Upper lobe of left lung (tissue), 6 donors: ENCODE data around the gene OSBPL10. TPM values are rescaled to one million over a fixed set of nuclear protein-coding genes. Genes with fewer than 3 reads are reported as not detected.

ENCODE experiments used
- ATAC-seq, 2 donors: fragments of 200-7000 bp; cut with Tn5 transposase; one replicate each; pipeline ENCODE4 v1.9.1; 2022; ENCODE audit warnings: mild to moderate bottlenecking in 2 of 2, moderate library complexity in 2 of 2; ENCODE audit not compliant: low FRiP score in 2 of 2
- DNase-seq, 2 donors: peaks; one replicate each; pipeline ENCODE4 v3.0.0-alpha.2; 2019 to 2020
- H3K27ac ChIP-seq, 4 donors: fragments of 200-600 bp; sonication (generic); one replicate each; pipeline ENCODE4 v1.5.1; 2016 to 2019
- H3K27me3 ChIP-seq, 4 donors: fragments of 200-600 bp; sonication (generic); one replicate each; pipeline ENCODE4 v1.5.1; 2017 to 2019
- H3K36me3 ChIP-seq, 4 donors: fragments of 200-600 bp; sonication (generic); one replicate each; pipeline ENCODE4 v1.5.1; 2016 to 2019
- H3K4me1 ChIP-seq, 4 donors: fragments of 200-600 bp; sonication (generic); one replicate each; pipeline ENCODE4 v1.5.1; 2018 to 2019
- H3K4me3 ChIP-seq, 4 donors: fragments of 200-600 bp; sonication (generic); one replicate each; pipeline ENCODE4 v1.5.1; 2017 to 2019; ENCODE audit warnings: mild to moderate bottlenecking in 2 of 4, moderate library complexity in 1 of 4
- H3K9me3 ChIP-seq, 4 donors: fragments of 200-600 bp; sonication (generic); one replicate each; pipeline ENCODE4 v1.5.1; 2018 to 2019
- EP300 ChIP-seq, 4 donors: sonication (generic); formaldehyde crosslinking; IDR thresholded peaks; one replicate each; pipeline ENCODE4 v1.5.1; 2017; ENCODE audit warnings: antibody characterized with exemption in 4 of 4, control low read depth in 2 of 4
- POLR2A ChIP-seq, 4 donors: fragments of 450-650 bp; IDR thresholded peaks; one replicate each; pipeline ENCODE4 v1.5.1; 2016 to 2017; ENCODE audit warnings: antibody characterized with exemption in 4 of 4, mild to moderate bottlenecking in 2 of 4
- POLR2AphosphoS5 ChIP-seq, 2 donors: sonication (generic); formaldehyde crosslinking; IDR thresholded peaks; one replicate each; pipeline ENCODE4 v1.5.1; 2017; ENCODE audit warnings: antibody characterized with exemption in 2 of 2
- WGBS, 2 donors: methylation state at CpG; one replicate each; pipeline ENCODE4 v1.1.5; 2017 to 2018; 5-methylcytosine and 5-hydroxymethylcytosine counted together
- total RNA-seq, 6 donors: library from RNA; depleted of rRNA in 4 of 6; stranded (reverse); fragments of >200 nt in 4 of 6; gene quantifications; one replicate each; pipeline versions ENCODE4 v1.1.0 to v1.2.1, GENCODE V29; 2016 to 2021
- TF ChIP-seq, protein P1 (sequence below), 6 experiments: fragments of 450-650 bp in 4 of 6; fragments of 200-600 bp in 2 of 6; sonication (generic) in 2 of 6; IDR thresholded peaks; one replicate each; pipeline ENCODE4 v1.5.1; 2016 to 2019; ENCODE audit warnings: antibody characterized with exemption in 6 of 6
- donor health status: DM: no; HTN: no; CAD: no; lungs with moderate emphysema.
- donor health status: DM: no; HTN: yes; CAD: no; lungs with severe emphysema.

OSBPL10 gene
- total RNA-seq, 6 donors from 2014 or later: 13.6 to 73.9 (median 24.4) TPM

DNA sequence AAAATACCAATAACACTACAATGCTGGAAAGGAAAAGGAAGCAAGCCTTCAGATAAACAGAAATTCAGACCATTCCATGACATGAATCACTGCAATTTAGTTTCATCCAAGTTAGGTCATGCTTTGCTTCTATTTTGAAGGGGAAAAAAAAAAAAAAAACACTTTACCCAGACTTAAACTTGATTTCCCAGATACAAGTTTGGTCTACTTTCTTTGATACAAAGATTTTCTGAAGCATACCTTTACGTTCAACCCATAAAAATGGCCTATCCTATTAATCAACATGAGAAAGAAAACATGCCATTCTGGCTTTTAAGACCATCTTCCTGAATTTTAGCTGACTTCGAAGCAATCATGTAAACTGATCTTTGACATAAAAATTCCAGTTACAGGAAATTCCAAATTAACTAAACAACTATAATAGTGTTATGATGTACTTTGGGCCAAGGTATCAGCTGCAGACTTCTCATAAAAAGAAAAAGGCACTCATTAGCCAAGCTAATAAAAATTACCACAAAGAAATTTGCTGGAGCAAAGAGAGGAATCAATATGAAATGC, 12.6 kb downstream of the OSBPL10 start:
- Histone ChIP-seq H3K4me1 (peaks cover 0 to 9% (median 4%) of the 10 kb centered on the region in 4 donors), H3K4me3 (no peak overlapping the region)
- 56 to 60% methylated on average over 2 of the region's 2 CpGs for WGBS, 2 donors

DNA sequence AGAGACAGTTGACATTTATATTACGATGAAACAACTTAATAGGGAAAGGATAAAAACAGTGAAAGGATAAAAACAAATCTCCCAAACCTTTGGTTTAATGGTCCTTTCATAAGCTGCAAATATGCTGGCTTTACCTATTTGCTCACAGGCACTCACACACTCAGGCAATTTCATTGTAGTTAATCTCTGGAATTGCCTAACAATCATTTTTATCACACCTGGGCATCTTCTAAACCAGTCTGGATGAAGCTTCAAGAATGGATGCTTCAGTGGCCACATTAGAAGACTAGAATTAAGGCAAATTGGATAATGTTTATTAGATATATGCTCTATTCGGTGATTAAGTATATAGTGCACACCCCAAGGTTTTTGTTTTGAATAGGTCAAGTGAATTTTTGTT, 13.5 kb downstream of the OSBPL10 start:
- no peak for DNase-seq
- Histone ChIP-seq H3K4me3 (no peak overlapping the region), H3K27me3 (no peaks in the 10 kb centered on the region), H3K27ac (peak overlapping the region in 1 of 4 donors; percentile 6), H3K9me3 (no peaks in the 10 kb centered on the region), H3K36me3 (no peaks in the 10 kb centered on the region), H3K4me1 (peaks cover 0 to 9% (median 4%) of the 10 kb centered on the region in 4 donors)
- WGBS, 2 donors: 83 to 91% methylated on average over 2 of the region's 2 CpGs
- TF ChIP-seq POLR2A (IDR thresholded peaks at IDR 0.05): no peak
- TF ChIP-seq, protein P1, sequence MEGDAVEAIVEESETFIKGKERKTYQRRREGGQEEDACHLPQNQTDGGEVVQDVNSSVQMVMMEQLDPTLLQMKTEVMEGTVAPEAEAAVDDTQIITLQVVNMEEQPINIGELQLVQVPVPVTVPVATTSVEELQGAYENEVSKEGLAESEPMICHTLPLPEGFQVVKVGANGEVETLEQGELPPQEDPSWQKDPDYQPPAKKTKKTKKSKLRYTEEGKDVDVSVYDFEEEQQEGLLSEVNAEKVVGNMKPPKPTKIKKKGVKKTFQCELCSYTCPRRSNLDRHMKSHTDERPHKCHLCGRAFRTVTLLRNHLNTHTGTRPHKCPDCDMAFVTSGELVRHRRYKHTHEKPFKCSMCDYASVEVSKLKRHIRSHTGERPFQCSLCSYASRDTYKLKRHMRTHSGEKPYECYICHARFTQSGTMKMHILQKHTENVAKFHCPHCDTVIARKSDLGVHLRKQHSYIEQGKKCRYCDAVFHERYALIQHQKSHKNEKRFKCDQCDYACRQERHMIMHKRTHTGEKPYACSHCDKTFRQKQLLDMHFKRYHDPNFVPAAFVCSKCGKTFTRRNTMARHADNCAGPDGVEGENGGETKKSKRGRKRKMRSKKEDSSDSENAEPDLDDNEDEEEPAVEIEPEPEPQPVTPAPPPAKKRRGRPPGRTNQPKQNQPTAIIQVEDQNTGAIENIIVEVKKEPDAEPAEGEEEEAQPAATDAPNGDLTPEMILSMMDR (IDR thresholded peaks at IDR 0.05): no peak
- no peak for TF ChIP-seq POLR2AphosphoS5 (IDR thresholded peaks at IDR 0.05)
- no peak for TF ChIP-seq EP300 (IDR thresholded peaks at IDR 0.05)
- no peak for ATAC-seq

More for the DNA sequence above, 12.6 kb downstream of the OSBPL10 start:
- H3K9me3 ChIP-seq: no peaks in the 10 kb centered on the region
- TF ChIP-seq, protein P1 (IDR thresholded peaks at IDR 0.05): no peak
- TF ChIP-seq POLR2AphosphoS5 (IDR thresholded peaks at IDR 0.05): no peak
- no peak for TF ChIP-seq EP300 (IDR thresholded peaks at IDR 0.05)
- TF ChIP-seq POLR2A (IDR thresholded peaks at IDR 0.05): no peak
- no peaks in the 10 kb centered on the region for H3K36me3 ChIP-seq
- peak overlapping the region in 2 of 4 donors; percentile 33 to 42 for H3K27ac ChIP-seq
- ATAC-seq: peak in 1 of 2 donors; percentile 70
- no peak for DNase-seq
- no peaks in the 10 kb centered on the region for H3K27me3 ChIP-seq

DNA sequence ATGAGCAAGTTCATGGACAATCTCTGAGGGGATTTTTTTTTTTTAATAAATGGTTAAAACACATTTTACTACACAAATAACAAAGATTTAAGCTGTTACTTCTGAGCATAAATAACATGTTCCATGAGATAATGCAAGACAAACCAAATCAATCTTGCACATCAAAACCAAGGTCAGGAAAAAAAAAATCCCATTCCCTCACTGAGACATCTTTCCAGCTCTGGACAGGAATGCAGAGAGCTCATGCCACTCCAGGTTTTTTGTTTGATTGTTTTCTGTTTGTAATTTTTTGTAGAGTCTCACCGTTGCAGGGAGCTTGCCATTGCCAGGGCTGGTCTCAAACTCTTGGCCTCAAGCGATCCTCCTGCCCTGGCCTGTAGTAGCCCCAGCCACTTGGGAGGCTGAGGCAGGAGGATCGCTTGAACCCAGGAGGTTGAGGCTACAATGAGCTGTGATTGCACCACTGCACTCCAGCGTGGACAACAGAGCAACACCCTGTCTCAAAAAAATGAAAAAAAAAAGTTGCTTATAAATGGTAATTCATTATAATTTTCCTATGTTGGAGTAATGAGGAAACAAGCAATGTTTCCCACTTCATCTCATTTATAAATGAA, 14.0 kb downstream of the OSBPL10 start:
- H3K4me1 ChIP-seq: peaks cover 0 to 9% (median 4%) of the 10 kb centered on the region in 4 donors
- H3K4me3 ChIP-seq: no peak overlapping the region
- no peak overlapping the region for H3K27ac ChIP-seq
- no peaks in the 10 kb centered on the region for H3K36me3 ChIP-seq
- DNase-seq: no peak
- no peaks in the 10 kb centered on the region for H3K27me3 ChIP-seq
- H3K9me3 ChIP-seq: no peaks in the 10 kb centered on the region
- ATAC-seq: no peak
- WGBS, 2 donors: 73 to 87% methylated on average over 4 of the region's 4 CpGs
- TF ChIP-seq POLR2A (IDR thresholded peaks at IDR 0.05) (no peak), POLR2AphosphoS5 (IDR thresholded peaks at IDR 0.05) (no peak), EP300 (IDR thresholded peaks at IDR 0.05) (no peak)
- TF ChIP-seq, protein P1 (IDR thresholded peaks at IDR 0.05): no peak

DNA sequence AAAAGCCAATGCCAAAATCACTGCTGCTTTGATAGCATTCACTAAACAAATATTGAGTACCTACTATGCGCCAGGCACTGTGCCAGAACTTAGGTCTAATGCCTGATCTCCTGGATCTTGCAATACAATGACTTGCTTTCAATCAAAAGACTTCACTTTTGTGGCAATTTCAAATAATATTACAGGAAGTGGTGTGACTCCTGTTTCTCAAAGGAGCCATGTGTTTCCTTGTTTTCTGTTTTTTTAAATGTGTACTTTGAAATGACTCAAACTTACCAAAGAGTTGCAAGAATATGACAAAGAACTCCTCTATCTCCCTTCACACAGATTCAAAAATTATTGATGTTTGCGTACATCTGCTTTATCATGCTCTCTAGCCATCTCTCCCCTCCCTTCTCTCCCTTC, 18.3 kb downstream of the OSBPL10 start:
- WGBS, 2 donors: 48 to 72% methylated on average over 2 of the region's 2 CpGs
- ATAC-seq: no peak

More for the DNA sequence above, 18.3 kb downstream of the OSBPL10 start:
- no peak for TF ChIP-seq POLR2A (IDR thresholded peaks at IDR 0.05)
- TF ChIP-seq POLR2AphosphoS5 (IDR thresholded peaks at IDR 0.05): no peak
- TF ChIP-seq, protein P1 (IDR thresholded peaks at IDR 0.05): no peak
- no peak for TF ChIP-seq EP300 (IDR thresholded peaks at IDR 0.05)
- H3K4me1 ChIP-seq: peaks cover 23 to 31% (median 28%) of the 10 kb centered on the region in 4 donors
- no peak overlapping the region for H3K4me3 ChIP-seq
- H3K36me3 ChIP-seq: no peaks in the 10 kb centered on the region
- H3K9me3 ChIP-seq: no peaks in the 10 kb centered on the region
- H3K27me3 ChIP-seq: no peaks in the 10 kb centered on the region
- no peak overlapping the region for H3K27ac ChIP-seq
- no peak for DNase-seq
